Measurements from ENCODE around the gene POLR2E. TPM values are rescaled to one million over a fixed set of nuclear protein-coding genes. Genes with fewer than 3 reads are reported as not detected.
A peak's percentile ranks its signal among the peaks of the same experiment; 100 is the strongest.

The POLR2E gene
- total RNA-seq, 1 donor from 2014 or later: 181 TPM

GRCh38 chr19:1139126-1139525, 44.0 kb upstream of the POLR2E start:
- Mint-ChIP-seq H3K4me1 (ENCODE audit: unreplicated experiment) (no peaks in the 10 kb centered on the region), H3K27ac (peak overlapping the region; percentile 36), H3K36me3 (peaks cover 21% of the 10 kb centered on the region), H3K27me3 (no peaks in the 10 kb centered on the region), H3K4me3 (no peak overlapping the region), H3K9me3 (no peaks in the 10 kb centered on the region)
- DNase-seq (ENCODE audit: extremely low spot score, unreplicated experiment): no peak
- TF ChIP-seq CTCF (conservative IDR thresholded peaks at IDR 0.05): no peak

GRCh38 chr19:1138121-1138520, 42.9 kb upstream of the POLR2E start:
- H3K4me3 Mint-ChIP-seq: no peak overlapping the region
- no peak for TF ChIP-seq CTCF (conservative IDR thresholded peaks at IDR 0.05)
- no peak overlapping the region for H3K27ac Mint-ChIP-seq
- peaks cover 16% of the 10 kb centered on the region for H3K36me3 Mint-ChIP-seq
- no peaks in the 10 kb centered on the region for H3K27me3 Mint-ChIP-seq
- H3K4me1 Mint-ChIP-seq (ENCODE audit: unreplicated experiment): no peaks in the 10 kb centered on the region
- DNase-seq (ENCODE audit: extremely low spot score, unreplicated experiment): no peak
- no peaks in the 10 kb centered on the region for H3K9me3 Mint-ChIP-seq

GRCh38 chr19:1136621-1137317, 41.6 kb upstream of the POLR2E start:
- no peaks in the 10 kb centered on the region for H3K4me1 Mint-ChIP-seq (ENCODE audit: unreplicated experiment)
- H3K36me3 Mint-ChIP-seq: peaks cover 8% of the 10 kb centered on the region
- H3K27me3 Mint-ChIP-seq: no peaks in the 10 kb centered on the region
- no peak overlapping the region for H3K4me3 Mint-ChIP-seq
- peak overlapping the region; percentile 44 for H3K27ac Mint-ChIP-seq
- no peak for DNase-seq (ENCODE audit: extremely low spot score, unreplicated experiment)
- H3K9me3 Mint-ChIP-seq: no peaks in the 10 kb centered on the region
- no peak for TF ChIP-seq CTCF (conservative IDR thresholded peaks at IDR 0.05)

- H3K4me1 Mint-ChIP-seq (ENCODE audit: unreplicated experiment): no peaks in the 10 kb centered on the region
- no peaks in the 10 kb centered on the region for H3K9me3 Mint-ChIP-seq
- H3K27ac Mint-ChIP-seq: peak overlapping the region; percentile 44
- TF ChIP-seq CTCF (conservative IDR thresholded peaks at IDR 0.05): no peak
- H3K4me3 Mint-ChIP-seq: no peak overlapping the region
- no peaks in the 10 kb centered on the region for H3K27me3 Mint-ChIP-seq
- H3K36me3 Mint-ChIP-seq: peaks cover 7% of the 10 kb centered on the region
- DNase-seq (ENCODE audit: extremely low spot score, unreplicated experiment): no peak
Observed at GRCh38 chr19:1136201-1136600, 41.0 kb upstream of the POLR2E start.

GRCh38 chr19:1135454-1135853, 40.3 kb upstream of the POLR2E start:
- Mint-ChIP-seq H3K36me3 (peaks cover 7% of the 10 kb centered on the region), H3K4me1 (ENCODE audit: unreplicated experiment) (no peaks in the 10 kb centered on the region), H3K9me3 (no peaks in the 10 kb centered on the region), H3K4me3 (no peak overlapping the region), H3K27me3 (no peaks in the 10 kb centered on the region), H3K27ac (no peak overlapping the region)
- no peak for DNase-seq (ENCODE audit: extremely low spot score, unreplicated experiment)
- TF ChIP-seq CTCF (conservative IDR thresholded peaks at IDR 0.05): no peak

Data from type B pancreatic cell (in vitro differentiated cells).